SK-N-SH (cell line): ENCODE measurements around the gene MAPKAP1. TPM values are rescaled to one million over a fixed set of nuclear protein-coding genes. Genes with fewer than 3 reads are reported as not detected.

Source experiments
- CTCF ChIA-PET: fragments of 300-600, 350-600 bp; formaldehyde crosslinking; extraction: SDS; loops from one replicate; lab custom pipeline; 2021; lab: Yijun Ruan, JAX
- POLR2A ChIA-PET: fragments of 350-600 bp; sonication (Branson Sonifier 250); formaldehyde crosslinking; extraction: SDS; loops from one replicate; lab custom pipeline; 2020; ENCODE audit warnings: antibody characterized with exemption, inconsistent platforms; lab: Yijun Ruan, JAX
- DNase-seq: peaks from one replicate; pipeline ENCODE4 v3.0.0; 2012
- H2AFZ ChIP-seq: fragments of 200-600 bp; sonication (generic); 2 replicates; pipeline ENCODE4 v1.8.1; 2016; ENCODE audit warnings: antibody characterized with exemption, mild to moderate bottlenecking, low read depth
- H3F3A ChIP-seq: fragments of 200-600 bp; sonication (generic); replicated peaks from 2 replicates; pipeline ENCODE3; 2016; ENCODE audit warnings: antibody characterized with exemption, mild to moderate bottlenecking; ENCODE audit not compliant: insufficient read depth
- H3K27ac ChIP-seq, 2 experiments: fragments of 200-500 bp in 1 of 2; fragments of 200-600 bp in 1 of 2; sonication (Bioruptor generic) in 1 of 2; sonication (generic), shearing (Covaris generic) in 1 of 2; 2 replicates each; pipeline versions ENCODE4 v1.5.1 to v1.6.1; 2014 to 2016; ENCODE audit warnings: low read depth in 2 of 2, inconsistent platforms in 1 of 2, low read length in 1 of 2, mild to moderate bottlenecking in 1 of 2, mixed read lengths in 1 of 2
- H3K27me3 ChIP-seq: fragments of 200-600 bp; sonication (generic), shearing (Covaris generic); 2 replicates; pipeline ENCODE4 v1.6.1; 2016; ENCODE audit warnings: mixed run types; ENCODE audit not compliant: insufficient read depth
- H3K36me3 ChIP-seq, 2 experiments: fragments of 200-500 bp in 1 of 2; fragments of 200-600 bp in 1 of 2; sonication (Bioruptor generic) in 1 of 2; sonication (generic) in 1 of 2; replicated peaks in 1 of 2; 2 replicates each; pipeline versions ENCODE3 to v1.5.1; 2014 to 2016; ENCODE audit warnings: low read length in 1 of 2, mild to moderate bottlenecking in 1 of 2; ENCODE audit not compliant: insufficient read depth in 2 of 2, control insufficient read depth in 1 of 2
- H3K4me1 ChIP-seq, 2 experiments: fragments of 200-500 bp in 1 of 2; fragments of 200-600 bp in 1 of 2; sonication (Bioruptor generic) in 1 of 2; sonication (generic), shearing (Covaris generic) in 1 of 2; 2 replicates each; pipeline versions ENCODE4 v1.5.1 to v1.6.1; 2014 to 2016; ENCODE audit warnings: low read depth in 1 of 2, low read length in 1 of 2, mixed run types in 1 of 2; ENCODE audit not compliant: insufficient read depth in 2 of 2, control insufficient read depth in 1 of 2
- H3K4me2 ChIP-seq: fragments of 200-600 bp; sonication (generic), shearing (Covaris generic); 2 replicates; pipeline ENCODE4 v1.6.1; 2017; ENCODE audit warnings: mixed run types
- H3K4me3 ChIP-seq, 2 experiments: fragments of 200-500 bp in 1 of 2; fragments of 200-600 bp in 1 of 2; sonication (Bioruptor generic) in 1 of 2; sonication (generic), shearing (Covaris generic) in 1 of 2; 2 replicates each; pipeline versions ENCODE4 v1.5.1 to v1.8.1; 2014 to 2016; ENCODE audit warnings: low read depth in 2 of 2, inconsistent platforms in 1 of 2, low read length in 1 of 2, mild to moderate bottlenecking in 1 of 2, mixed read lengths in 1 of 2, moderate library complexity in 1 of 2
- H3K79me2 ChIP-seq: fragments of 200-600 bp; sonication (generic); 2 replicates; pipeline ENCODE4 v1.8.1; 2017; ENCODE audit warnings: mild to moderate bottlenecking; ENCODE audit not compliant: insufficient read depth
- H3K9ac ChIP-seq: fragments of 200-600 bp; sonication (generic); 2 replicates; pipeline ENCODE4 v1.6.1; 2017; ENCODE audit warnings: mixed run types
- H3K9me2 ChIP-seq: fragments of 200-600 bp; sonication (generic); 2 replicates; pipeline ENCODE4 v1.6.1; 2017; ENCODE audit warnings: mixed run types
- H3K9me3 ChIP-seq: fragments of 200-600 bp; sonication (generic); 2 replicates; pipeline ENCODE4 v1.6.1; 2017; ENCODE audit warnings: mixed run types, mild to moderate bottlenecking, moderate library complexity
- H4K20me1 ChIP-seq: fragments of 200-600 bp; sonication (generic); 2 replicates; pipeline ENCODE4 v1.6.1; 2017; ENCODE audit warnings: mild to moderate bottlenecking, mixed run types; ENCODE audit not compliant: insufficient read depth
- CHD2 ChIP-seq: fragments of 150-350 bp; IDR thresholded peaks from 2 replicates; pipeline ENCODE4 v1.6.1; 2018; ENCODE audit warnings: low read length; ENCODE audit not compliant: partially characterized antibody
- EZH2phosphoT487 ChIP-seq: fragments of 200-600 bp; sonication (generic); IDR thresholded peaks from 2 replicates; pipeline ENCODE4 v1.6.1; 2017; ENCODE audit warnings: low read depth, mixed run types, mild to moderate bottlenecking, antibody characterized with exemption, moderate library complexity, borderline replicate concordance
- FOXJ3 ChIP-seq: sonication (generic); formaldehyde crosslinking; IDR thresholded peaks from 2 replicates; pipeline ENCODE4 v1.5.1; 2020; ENCODE audit warnings: mild to moderate bottlenecking, missing genetic modification reagents
- MXI1 ChIP-seq: IDR thresholded peaks from 2 replicates; pipeline ENCODE4 v1.6.1; 2012; ENCODE audit warnings: mild to moderate bottlenecking, low read depth, low read length, improper control_type of control experiment
- NFIC ChIP-seq: IDR thresholded peaks from 2 replicates; pipeline ENCODE4 v1.4.0; 2012; ENCODE audit warnings: borderline replicate concordance
- NRF1 ChIP-seq: IDR thresholded peaks from 2 replicates; pipeline ENCODE4 v1.6.1; 2012; ENCODE audit warnings: low read depth, mild to moderate bottlenecking, low read length
- RAD21 ChIP-seq: IDR thresholded peaks from 2 replicates; pipeline ENCODE4 v1.6.1; 2012; ENCODE audit warnings: mild to moderate bottlenecking, low read length
- RCOR1 ChIP-seq: fragments of 150-350 bp; IDR thresholded peaks from 2 replicates; pipeline ENCODE4 v1.6.1; 2017; ENCODE audit warnings: antibody characterized with exemption, low read length
- RXRA ChIP-seq: IDR thresholded peaks from 2 replicates; pipeline ENCODE4 v1.4.0; 2012; ENCODE audit warnings: low read depth, mild to moderate bottlenecking, borderline replicate concordance
- SMC3 ChIP-seq: IDR thresholded peaks from 2 replicates; pipeline ENCODE4 v1.6.1; 2012; ENCODE audit warnings: low read depth, low read length, improper control_type of control experiment
- TEAD4 ChIP-seq: IDR thresholded peaks from 2 replicates; pipeline ENCODE4 v1.4.0; 2012; ENCODE audit warnings: mild to moderate bottlenecking, borderline replicate concordance; ENCODE audit not compliant: insufficient read depth
- WGBS: methylation state at CpG from one replicate; pipeline ENCODE4 v1.1.6; 2017; ENCODE audit warnings: low lambda C conversion rate; 5-methylcytosine and 5-hydroxymethylcytosine counted together
- polyA plus RNA-seq, 3 experiments: library from polyadenylated mRNA; depleted of rRNA; stranded (reverse); fragments of >200 nt; gene quantifications; 2 replicates each; pipeline ENCODE4 v1.2.3, GENCODE V29; 2012
- TF ChIP-seq, protein P1 (sequence below): IDR thresholded peaks from 2 replicates; pipeline ENCODE4; 2012
- TF ChIP-seq, protein P2 (sequence below): IDR thresholded peaks from 2 replicates; pipeline ENCODE4 v1.4.0; 2012; ENCODE audit warnings: low read depth

The MAPKAP1 gene
- polyA plus RNA-seq, 1 of the 3 experiments (the other 2 are of a cell fraction) = 117 TPM

DNA sequence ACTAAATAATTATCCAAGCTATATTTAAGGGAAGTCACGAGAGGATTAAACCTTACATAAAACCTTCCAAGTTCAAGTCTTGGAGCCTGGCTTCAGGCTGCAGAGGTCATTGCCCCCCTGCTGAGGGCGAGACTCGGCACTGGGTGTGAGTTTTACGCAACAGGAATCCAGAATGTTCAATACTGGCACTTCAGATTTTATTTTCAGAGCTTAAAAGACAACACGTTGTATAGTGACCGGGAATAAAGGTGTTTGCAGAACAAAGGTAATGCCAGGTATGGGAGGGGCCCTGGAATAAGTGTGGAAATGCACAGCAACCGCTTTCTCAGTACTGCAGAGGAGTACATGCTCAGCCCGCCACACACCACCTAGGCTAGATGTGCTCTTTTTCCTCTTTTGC lies 238.4 kb downstream of the MAPKAP1 start (continued):
- TF ChIP-seq RXRA = no peak
- no peak for TF ChIP-seq RAD21

DNA sequence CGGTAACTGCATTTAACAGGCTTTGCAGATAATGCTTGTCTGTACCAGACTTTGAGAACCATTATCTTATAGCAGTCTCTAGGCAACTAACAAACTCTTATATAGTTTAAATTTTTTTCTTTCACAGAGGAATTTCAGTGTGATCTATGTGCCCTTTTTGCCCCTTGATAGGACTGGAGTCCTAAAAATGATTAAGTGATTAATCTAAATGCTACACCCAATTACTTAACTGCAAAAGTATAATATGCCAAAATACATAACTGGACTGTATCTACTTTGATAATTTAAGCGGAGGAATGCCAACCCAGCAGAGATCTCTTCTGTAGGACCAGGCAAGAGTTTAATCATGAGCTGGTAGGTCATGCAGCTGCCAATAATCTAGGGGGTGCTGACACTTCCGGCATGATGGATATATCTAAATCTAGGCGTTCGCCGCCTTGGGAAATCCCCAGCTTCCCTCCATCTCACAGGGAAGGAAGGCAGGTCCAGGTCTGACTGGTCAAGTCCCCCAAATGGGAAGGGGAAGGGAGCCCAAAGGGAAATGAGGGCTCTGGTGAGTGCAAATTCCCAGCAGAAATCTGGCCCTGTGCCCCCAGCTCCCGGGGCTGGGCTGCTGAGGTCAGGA lies 239.8 kb downstream of the MAPKAP1 start:
- whole genome bisulfite sequencing = 85% methylated on average over 7 of the region's 7 CpGs
- H3F3A ChIP-seq = peaks cover 2% of the 10 kb centered on the region
- no peak overlapping the region for H3K9ac ChIP-seq
- TF ChIP-seq, protein P1, sequence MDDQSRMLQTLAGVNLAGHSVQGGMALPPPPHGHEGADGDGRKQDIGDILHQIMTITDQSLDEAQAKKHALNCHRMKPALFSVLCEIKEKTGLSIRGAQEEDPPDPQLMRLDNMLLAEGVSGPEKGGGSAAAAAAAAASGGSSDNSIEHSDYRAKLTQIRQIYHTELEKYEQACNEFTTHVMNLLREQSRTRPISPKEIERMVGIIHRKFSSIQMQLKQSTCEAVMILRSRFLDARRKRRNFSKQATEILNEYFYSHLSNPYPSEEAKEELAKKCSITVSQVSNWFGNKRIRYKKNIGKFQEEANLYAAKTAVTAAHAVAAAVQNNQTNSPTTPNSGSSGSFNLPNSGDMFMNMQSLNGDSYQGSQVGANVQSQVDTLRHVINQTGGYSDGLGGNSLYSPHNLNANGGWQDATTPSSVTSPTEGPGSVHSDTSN = 0 out of 2 replicates have a peak, but pooled peaks have one; percentile 13
- TF ChIP-seq NRF1 = no peak
- H3K9me3 ChIP-seq = no peaks in the 10 kb centered on the region
- no peaks in the 10 kb centered on the region for H3K9me2 ChIP-seq
- ChIA-PET POLR2A (no interaction called here), CTCF (interaction anchor here (1.3 kb wide), 1 partner anchor 18 kb away, joined by 4 read pairs; no protein-coding TSS in a partner anchor)
- peaks cover 11 to 19% of the 10 kb centered on the region in 2 experiments for H3K36me3 ChIP-seq
- H3K79me2 ChIP-seq = no peaks in the 10 kb centered on the region
- no peaks in the 10 kb centered on the region for H4K20me1 ChIP-seq
- H3K4me2 ChIP-seq = no peak overlapping the region
- no peak overlapping the region for H2AFZ ChIP-seq
- H3K4me1 ChIP-seq = peaks cover 0 to 32% of the 10 kb centered on the region in 2 experiments; a peak in 2 of 4 replicates
- H3K27ac ChIP-seq = no peak overlapping the region
- no peaks in the 10 kb centered on the region for H3K27me3 ChIP-seq
- no peak for DNase-seq
- H3K4me3 ChIP-seq = no peak overlapping the region

DNA sequence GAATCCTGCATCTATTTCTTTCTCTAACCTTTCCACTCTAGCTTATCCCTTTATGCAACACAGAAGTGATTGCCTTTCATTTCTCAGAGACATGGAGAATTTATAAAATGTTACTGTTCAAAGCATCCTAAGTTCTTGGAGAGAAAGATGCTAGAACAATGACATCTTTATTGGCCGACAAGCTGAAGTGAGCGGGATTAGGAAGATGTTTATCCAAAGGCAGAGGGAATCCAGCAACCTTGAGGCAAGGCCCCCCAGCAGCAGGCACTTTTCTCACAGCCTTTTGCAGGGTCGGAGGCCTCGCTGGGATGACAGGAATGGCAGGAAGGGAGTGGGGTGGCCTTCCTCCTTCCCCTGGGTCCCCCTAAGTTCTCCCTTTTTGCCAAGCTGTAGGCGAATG lies 240.6 kb downstream of the MAPKAP1 start:
- Histone ChIP-seq H3K4me3 (no peak overlapping the region), H3K9ac (no peak overlapping the region), H3K4me1 (peaks cover 0 to 24% of the 10 kb centered on the region in 2 experiments; a peak in 2 of 4 replicates), H3K9me2 (no peaks in the 10 kb centered on the region), H2AFZ (no peak overlapping the region), H3K4me2 (no peak overlapping the region), H3K9me3 (no peaks in the 10 kb centered on the region), H3K27ac (no peak overlapping the region), H3K36me3 (peaks cover 11 to 25% of the 10 kb centered on the region in 2 experiments), H3K27me3 (no peaks in the 10 kb centered on the region), H3K79me2 (no peaks in the 10 kb centered on the region), H4K20me1 (no peaks in the 10 kb centered on the region), H3F3A (no peaks in the 10 kb centered on the region)
- ChIA-PET POLR2A (no interaction called here), CTCF (interaction anchor here (1.1 to 1.3 kb wide), 2 partner anchors 17 to 494 kb away, joined by 3 to 4 read pairs; no protein-coding TSS in a partner anchor)
- DNase-seq = no peak
- WGBS = 95% methylated on average over 3 of the region's 5 CpGs
- TF ChIP-seq MXI1 (no peak), FOXJ3 (CRISPR knock-in tag) (no peak), SMC3 (no peak), NFIC (no peak), TEAD4 (no peak), RCOR1 (no peak), CHD2 (no peak), EZH2phosphoT487 (no peak)
- TF ChIP-seq, protein P1 = no peak
- TF ChIP-seq, protein P2, sequence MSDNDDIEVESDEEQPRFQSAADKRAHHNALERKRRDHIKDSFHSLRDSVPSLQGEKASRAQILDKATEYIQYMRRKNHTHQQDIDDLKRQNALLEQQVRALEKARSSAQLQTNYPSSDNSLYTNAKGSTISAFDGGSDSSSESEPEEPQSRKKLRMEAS = no peak
- TF ChIP-seq, all 33 proteins: peak for 0
